OCI-LY3 (cell line): Measurements from ENCODE around the gene CROCC.
A peak's percentile ranks its signal among the peaks of the same experiment; 100 is the strongest.

Experiments
- H2AFZ ChIP-seq: fragments of 200-600, 300-600 bp; shearing (Covaris generic); 2 replicates; pipeline ENCODE4 v1.6.0; 2014; ENCODE audit warnings: antibody characterized with exemption, low read depth, low read length
- H3K27ac ChIP-seq: fragments of 200-600, 300-600 bp; sonication (generic); 2 replicates; pipeline ENCODE4 v1.5.1; 2014; ENCODE audit warnings: mild to moderate bottlenecking, low read length, moderate library complexity, mixed read lengths
- H3K27me3 ChIP-seq: fragments of 200-600, 300-600 bp; sonication (generic); 2 replicates; pipeline ENCODE4 v1.6.1; 2014; ENCODE audit warnings: low read depth, low read length, mixed read lengths
- H3K36me3 ChIP-seq: fragments of 200-600, 300-600 bp; sonication (generic); replicated peaks from 2 replicates; pipeline ENCODE3; 2014; ENCODE audit warnings: low read depth, low read length, mixed read lengths
- H3K4me1 ChIP-seq: fragments of 300-600, 200-600 bp; sonication (generic); 2 replicates; pipeline ENCODE4 v1.6.1; 2014; ENCODE audit warnings: low read length, mixed read lengths
- H3K4me2 ChIP-seq: fragments of 200-600, 300-600 bp; sonication (generic); 2 replicates; pipeline ENCODE4 v1.6.1; 2014; ENCODE audit warnings: low read length, mixed read lengths
- H3K4me3 ChIP-seq: fragments of 300-600, 200-600 bp; sonication (generic); 2 replicates; pipeline ENCODE4 v1.5.1; 2014; ENCODE audit warnings: antibody characterized with exemption, mild to moderate bottlenecking, low read length, moderate library complexity
- H3K79me2 ChIP-seq: fragments of 300-600, 200-600 bp; shearing (Covaris generic); 2 replicates; pipeline ENCODE4 v1.6.1; 2014; ENCODE audit warnings: mild to moderate bottlenecking, low read length, mixed read lengths
- H3K9ac ChIP-seq: fragments of 300-600, 200-600 bp; shearing (Covaris generic); 2 replicates; pipeline ENCODE4 v1.6.0; 2014; ENCODE audit warnings: mild to moderate bottlenecking, low read length, moderate library complexity
- H3K9me3 ChIP-seq: fragments of 200-600, 300-600 bp; shearing (Covaris generic); 2 replicates; pipeline ENCODE4 v1.6.1; 2014; ENCODE audit warnings: low read length, mixed read lengths; ENCODE audit not compliant: insufficient read depth
- H4K20me1 ChIP-seq: fragments of 200-600, 300-600 bp; sonication (generic); 2 replicates; pipeline ENCODE4 v1.6.1; 2016; ENCODE audit warnings: low read length, mixed read lengths; ENCODE audit not compliant: insufficient read depth
- CTCF ChIP-seq: fragments of 200-600, 300-600 bp; sonication (generic); IDR thresholded peaks from 2 replicates; pipeline ENCODE4 v1.5.1; 2014; ENCODE audit warnings: antibody characterized with exemption, low read length, low read depth
- EZH2phosphoT487 ChIP-seq: fragments of 200-600 bp; shearing (Covaris generic); IDR thresholded peaks from 2 replicates; pipeline ENCODE4 v1.6.1; 2018; ENCODE audit warnings: antibody characterized with exemption, mixed run types, low read depth

Gene CROCC

GRCh38 chr1:17014671-17015567 lies 93.2 kb downstream of the CROCC start:
- H4K20me1 ChIP-seq, result no peaks in the 10 kb centered on the region
- no peak for TF ChIP-seq CTCF
- no peak for TF ChIP-seq EZH2phosphoT487
- H2AFZ ChIP-seq, result no peak overlapping the region
- no peaks in the 10 kb centered on the region for H3K79me2 ChIP-seq
- no peak overlapping the region for H3K4me2 ChIP-seq
- H3K36me3 ChIP-seq, result peaks cover 10% of the 10 kb centered on the region
- H3K4me1 ChIP-seq, result peaks cover 30% of the 10 kb centered on the region
- no peaks in the 10 kb centered on the region for H3K9me3 ChIP-seq
- H3K9ac ChIP-seq, result no peak overlapping the region
- no peak overlapping the region for H3K4me3 ChIP-seq
- no peak overlapping the region for H3K27ac ChIP-seq
- no peaks in the 10 kb centered on the region for H3K27me3 ChIP-seq

DNA sequence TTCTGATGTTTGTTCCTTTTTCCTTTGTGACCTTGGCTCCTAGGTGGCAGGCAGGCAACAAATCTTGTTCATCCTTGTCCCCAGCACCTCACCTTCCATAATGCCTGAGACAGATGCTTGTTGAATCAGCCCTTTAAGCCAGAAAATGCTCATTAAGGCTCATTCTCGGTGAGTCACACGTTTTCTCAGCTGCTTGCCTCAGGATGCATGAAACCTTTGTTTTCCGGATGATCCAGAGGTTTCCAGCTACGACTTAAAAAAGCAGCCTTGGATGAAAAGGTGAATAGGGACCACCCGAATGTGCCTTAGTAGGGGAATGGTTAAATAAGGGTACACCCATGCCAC lies 94.6 kb downstream of the CROCC start:
- Histone ChIP-seq H3K4me1 (peaks cover 18% of the 10 kb centered on the region), H3K9ac (no peak overlapping the region), H3K4me2 (no peak overlapping the region), H3K79me2 (no peaks in the 10 kb centered on the region), H3K27ac (no peak overlapping the region), H3K36me3 (peaks cover 16% of the 10 kb centered on the region), H4K20me1 (no peaks in the 10 kb centered on the region), H3K27me3 (no peaks in the 10 kb centered on the region), H3K9me3 (no peaks in the 10 kb centered on the region), H2AFZ (no peak overlapping the region), H3K4me3 (no peak overlapping the region)
- TF ChIP-seq CTCF, result no peak
- TF ChIP-seq EZH2phosphoT487, result no peak

DNA sequence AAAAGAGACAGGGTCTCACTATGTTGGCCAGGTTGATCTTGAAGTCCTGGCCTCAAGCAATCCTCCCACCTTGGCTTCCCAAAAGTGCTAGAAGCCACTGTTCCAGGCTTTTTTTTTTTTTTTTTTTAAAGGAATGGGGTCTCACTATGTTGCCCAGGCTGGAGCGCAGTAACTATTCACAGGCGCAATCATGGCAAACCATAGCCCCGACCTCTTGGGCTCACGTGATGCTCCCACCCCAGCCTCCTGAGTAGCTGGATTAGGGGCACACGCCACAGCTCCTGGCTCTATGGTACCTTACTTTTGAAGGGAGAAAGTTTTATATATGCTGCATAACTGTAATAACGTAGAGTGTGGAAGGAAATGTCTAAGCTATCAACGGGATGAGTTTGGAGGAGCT lies 95.7 kb downstream of the CROCC start:
- Histone ChIP-seq H2AFZ (no peak overlapping the region), H3K9me3 (no peaks in the 10 kb centered on the region), H3K79me2 (no peaks in the 10 kb centered on the region), H3K27me3 (no peaks in the 10 kb centered on the region), H3K4me3 (no peak overlapping the region), H3K9ac (no peak overlapping the region), H4K20me1 (0 out of 2 replicates have a peak, but pooled peaks cover 1% of the 10 kb centered on the region), H3K4me1 (peaks cover 21% of the 10 kb centered on the region), H3K27ac (no peak overlapping the region), H3K4me2 (no peak overlapping the region), H3K36me3 (peaks cover 24% of the 10 kb centered on the region)
- TF ChIP-seq CTCF, result no peak
- no peak for TF ChIP-seq EZH2phosphoT487

- peaks cover 26% of the 10 kb centered on the region for H3K36me3 ChIP-seq
- peak overlapping the region; percentile 32; the same call in 1 of the 2 replicates for H3K27ac ChIP-seq
These were observed 97.1 kb downstream of the CROCC start for GRCh38 chr1:17018849-17019248.

More at GRCh38 chr1:17018849-17019248, 97.1 kb downstream of the CROCC start:
- no peak overlapping the region for H2AFZ ChIP-seq
- H3K79me2 ChIP-seq, result no peaks in the 10 kb centered on the region
- no peak for TF ChIP-seq CTCF
- no peak for TF ChIP-seq EZH2phosphoT487
- peak overlapping the region; percentile 31 for H3K4me2 ChIP-seq
- 0 out of 2 replicates have a peak, but pooled peaks cover 6% of the 10 kb centered on the region for H4K20me1 ChIP-seq
- peak overlapping the region; percentile 15; the same call in 1 of the 2 replicates for H3K4me3 ChIP-seq
- no peaks in the 10 kb centered on the region for H3K9me3 ChIP-seq
- H3K4me1 ChIP-seq, result peaks cover 35% of the 10 kb centered on the region
- no peak overlapping the region for H3K9ac ChIP-seq
- H3K27me3 ChIP-seq, result no peaks in the 10 kb centered on the region
